NCI-H146 (cell line): ENCODE measurements around the gene ISG20L2.
A peak's percentile ranks its signal among the peaks of the same experiment; 100 is the strongest.

Experiments used
- DNase-seq: peaks from one replicate; lab custom pipeline; 2025; lab: John Stamatoyannopoulos, UW

The ISG20L2 gene

GRCh38 chr1:156740741-156741480 is 12.3 kb upstream of the ISG20L2 start, which contains the start of gene MRPL24:
TSS of gene MRPL24 (minus strand) at chr1:156741088. CDS start at chr1:156738704, 2,384 bp downstream.
- peak; percentile 99 for DNase-seq

- DNase-seq: no peak
Observed at GRCh38 chr1:156740237-156740740, 11.7 kb upstream of the ISG20L2 start.

- no peak for DNase-seq
Observed at GRCh38 chr1:156738916-156739315, 10.3 kb upstream of the ISG20L2 start.

- no peak for DNase-seq
Observed at GRCh38 chr1:156738407-156738806, 9.8 kb upstream of the ISG20L2 start.

- DNase-seq: no peak
Observed at GRCh38 chr1:156733989-156734584, 5.5 kb upstream of the ISG20L2 start.

GRCh38 chr1:156727926-156728598 is 504 bp downstream of the ISG20L2 start, which contains the start of gene METTL25B:
TSS of gene METTL25B (plus strand) at chr1:156728469. CDS start at chr1:156729105, 636 bp downstream.
- DNase-seq: peak; percentile 88

GRCh38 chr1:156727492-156727891 is 1.1 kb downstream of the ISG20L2 start:
- no peak for DNase-seq

GRCh38 chr1:156726549-156727226 is 1.9 kb downstream of the ISG20L2 start:
- DNase-seq: peak; percentile 18

- peak; percentile 78 for DNase-seq
Observed at GRCh38 chr1:156725683-156726280, 2.8 kb downstream of the ISG20L2 start.

GRCh38 chr1:156721535-156721934 is 7.0 kb downstream of the ISG20L2 start:
- no peak for DNase-seq

GRCh38 chr1:156721131-156721530 is 7.4 kb downstream of the ISG20L2 start:
- DNase-seq: no peak

- no peak for DNase-seq
Observed at GRCh38 chr1:156717351-156717750, 11.2 kb downstream of the ISG20L2 start.

GRCh38 chr1:156714830-156715229 is 13.7 kb downstream of the ISG20L2 start:
- no peak for DNase-seq

GRCh38 chr1:156712626-156713025 is 15.9 kb downstream of the ISG20L2 start:
- no peak for DNase-seq

GRCh38 chr1:156711011-156711817 is 17.4 kb downstream of the ISG20L2 start:
- DNase-seq: no peak

- DNase-seq: no peak
Observed at GRCh38 chr1:156709757-156710489, 18.6 kb downstream of the ISG20L2 start.

GRCh38 chr1:156709031-156709430 is 19.5 kb downstream of the ISG20L2 start:
- no peak for DNase-seq

- no peak for DNase-seq
Observed at GRCh38 chr1:156708218-156708661, 20.3 kb downstream of the ISG20L2 start.

- no peak for DNase-seq
Observed at GRCh38 chr1:156707417-156708217, 20.9 kb downstream of the ISG20L2 start.
